NCI-H2029 treated with DMSO at 0.1 percent for 48 hours (cell line): ENCODE measurements around the gene SGK1.
"Not testable (repeated sequence)": the region's sequence is repeated elsewhere in the genome, so short reads cannot be mapped to it uniquely, and the experiment has no call there.

ENCODE experiments used
- DNase-seq: peaks from one replicate; lab custom pipeline; 2025; lab: John Stamatoyannopoulos, UW

Gene SGK1

DNA sequence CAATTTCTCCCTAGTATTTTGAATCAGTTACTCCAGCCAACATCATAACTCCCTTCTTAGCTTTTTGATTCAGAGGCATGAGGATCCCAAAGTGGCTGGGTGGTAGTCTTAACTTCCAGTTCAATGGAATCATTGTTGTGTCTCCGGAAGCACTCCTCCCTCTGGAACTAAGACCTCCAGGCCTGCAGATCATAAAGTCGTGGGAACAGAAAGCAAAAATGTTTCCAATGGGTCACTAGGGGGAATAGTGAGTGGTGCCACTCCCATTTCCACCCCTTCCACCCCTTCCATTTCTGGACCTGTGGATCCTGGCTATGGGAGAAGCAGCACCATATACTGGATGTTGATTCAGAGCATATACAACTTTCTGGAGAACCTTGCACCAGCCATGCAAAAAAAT, 130.8 kb downstream of the SGK1 start:
- no peak for DNase-seq

DNA sequence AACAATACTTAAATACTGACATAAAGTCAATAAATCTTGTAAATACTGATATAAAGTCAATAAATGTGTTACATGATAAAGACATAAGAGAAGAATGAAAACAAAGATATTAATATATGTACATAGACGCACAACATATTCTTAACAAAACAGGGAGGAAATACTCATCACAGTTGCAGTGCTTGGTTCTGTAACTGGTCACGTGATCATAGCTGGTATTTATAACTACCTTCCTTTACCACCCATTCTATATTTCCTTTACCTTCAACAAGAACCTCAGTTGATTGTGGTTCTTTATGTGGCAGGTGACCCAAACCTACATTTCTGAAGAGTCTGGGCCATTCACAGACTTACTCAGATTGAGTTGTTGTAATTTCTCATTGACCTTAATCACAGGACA, 131.6 kb downstream of the SGK1 start:
- no peak for DNase-seq

DNA sequence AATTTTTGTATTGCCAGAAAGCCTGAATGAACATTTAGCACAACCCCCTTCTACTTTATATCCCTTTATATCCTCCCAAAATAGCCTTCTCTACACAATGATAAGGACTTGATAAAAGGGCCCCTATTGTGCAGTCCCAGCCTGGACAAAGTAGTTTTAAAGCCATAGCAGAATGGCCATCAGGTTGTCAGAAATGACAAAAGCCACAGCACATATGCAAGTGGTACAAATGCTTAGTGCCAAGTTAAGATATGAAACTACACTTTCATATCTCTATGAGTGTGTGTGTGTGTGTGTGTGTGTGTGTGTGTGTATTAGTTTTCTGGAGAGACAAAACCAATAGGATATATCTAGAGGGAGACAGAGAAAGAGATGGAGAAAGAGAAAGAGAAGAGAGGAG, 132.6 kb downstream of the SGK1 start:
- DNase-seq: no peak

DNA sequence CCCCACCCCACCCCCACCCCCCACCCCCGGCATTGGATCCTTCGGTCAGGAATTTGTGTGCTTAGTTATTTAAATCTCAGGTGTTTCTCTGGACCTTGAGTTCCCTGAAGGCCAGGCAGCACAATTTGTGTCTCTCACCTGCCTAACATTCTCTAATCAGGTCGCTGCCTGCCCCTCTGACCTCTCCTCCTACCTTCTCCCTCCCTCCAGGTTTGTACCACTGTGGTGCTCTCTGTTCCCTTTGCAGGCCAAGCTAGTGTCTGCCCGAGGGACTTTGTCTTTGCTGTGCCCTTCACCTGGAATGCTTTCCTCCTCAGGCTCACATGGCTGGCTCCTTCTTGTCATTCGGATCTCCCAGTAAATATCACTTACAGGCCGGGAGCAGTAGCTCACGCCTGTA, 134.1 kb downstream of the SGK1 start:
- DNase-seq: no peak

DNA sequence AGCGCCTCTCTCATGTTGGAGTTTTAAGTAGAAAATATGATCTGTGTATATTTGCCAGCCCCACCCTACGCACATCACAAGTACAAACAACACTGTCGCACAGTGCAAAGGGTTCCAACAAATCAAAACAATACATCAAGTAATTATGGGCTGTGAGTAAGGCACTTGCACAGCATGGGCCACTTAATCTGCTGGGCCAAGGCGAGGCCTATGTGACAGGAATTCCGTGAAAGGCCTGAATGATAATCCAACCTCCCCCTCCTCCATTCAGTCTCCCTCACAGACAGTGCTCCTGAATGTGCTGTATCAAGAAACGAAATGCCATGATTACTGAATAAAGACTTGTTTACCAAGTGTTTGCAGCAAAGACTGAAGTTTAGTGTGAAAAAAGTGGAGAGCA, 135.4 kb downstream of the SGK1 start:
- DNase-seq: no peak

DNA sequence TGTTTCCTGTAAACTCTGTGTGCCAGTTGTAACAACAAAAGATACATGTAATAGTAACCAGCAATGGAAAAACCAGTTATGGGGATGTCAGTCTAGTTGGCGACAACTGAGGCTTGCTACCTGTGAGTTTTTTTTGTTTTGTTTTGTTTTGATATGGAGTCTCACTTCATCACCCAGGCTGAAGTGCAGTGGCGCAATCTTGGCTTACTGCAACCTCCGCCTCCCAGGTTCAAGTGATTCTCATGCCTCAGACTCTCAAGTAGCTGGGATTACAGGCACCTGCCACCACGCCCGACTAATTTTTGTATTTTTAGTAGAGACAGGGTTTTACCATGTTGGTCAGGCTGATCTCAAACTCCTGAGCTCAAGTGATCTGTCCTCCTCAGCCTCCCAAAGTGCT, 136.2 kb downstream of the SGK1 start:
- DNase-seq: peak; percentile 2

DNA sequence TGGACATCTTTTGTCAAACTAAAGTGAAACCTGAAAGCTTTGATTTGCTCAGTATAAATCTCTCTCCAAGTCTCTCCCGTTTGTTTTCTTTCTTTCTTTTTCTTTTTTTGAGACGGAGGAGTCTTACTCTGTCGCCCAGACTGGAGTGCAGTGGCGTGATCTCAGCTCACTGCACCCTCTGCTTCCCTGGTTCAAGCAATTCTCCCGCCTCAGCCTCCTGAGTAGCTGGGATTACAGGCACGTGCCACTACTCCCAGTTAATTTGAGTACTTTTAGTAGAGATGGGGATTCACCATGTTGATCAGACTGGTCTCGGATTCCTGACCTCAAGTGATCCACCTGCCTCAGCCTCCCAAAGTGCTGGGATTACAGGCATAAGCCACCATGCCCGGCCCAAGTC, 136.7 kb downstream of the SGK1 start:
- not testable (repeated sequence) for DNase-seq

DNA sequence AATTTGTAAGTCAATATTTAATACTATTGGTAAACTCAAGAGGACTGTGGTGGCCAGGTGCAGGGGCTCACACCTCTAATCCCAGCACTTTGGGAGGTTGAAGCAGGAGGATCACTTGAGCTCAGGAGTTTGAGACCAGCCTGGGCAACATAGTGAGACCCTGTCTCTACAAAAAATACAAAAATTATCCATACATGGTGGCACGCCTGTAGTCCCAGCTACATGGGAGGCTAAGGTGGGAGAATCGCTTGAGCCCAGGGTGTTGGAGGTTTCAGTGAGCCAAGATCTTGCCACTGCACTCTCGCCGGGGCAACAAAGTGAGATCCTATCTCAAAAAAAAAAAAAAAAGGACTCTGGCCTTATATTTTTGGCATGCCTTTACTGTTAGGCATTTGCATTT, 137.4 kb downstream of the SGK1 start:
- not testable (repeated sequence) for DNase-seq

DNA sequence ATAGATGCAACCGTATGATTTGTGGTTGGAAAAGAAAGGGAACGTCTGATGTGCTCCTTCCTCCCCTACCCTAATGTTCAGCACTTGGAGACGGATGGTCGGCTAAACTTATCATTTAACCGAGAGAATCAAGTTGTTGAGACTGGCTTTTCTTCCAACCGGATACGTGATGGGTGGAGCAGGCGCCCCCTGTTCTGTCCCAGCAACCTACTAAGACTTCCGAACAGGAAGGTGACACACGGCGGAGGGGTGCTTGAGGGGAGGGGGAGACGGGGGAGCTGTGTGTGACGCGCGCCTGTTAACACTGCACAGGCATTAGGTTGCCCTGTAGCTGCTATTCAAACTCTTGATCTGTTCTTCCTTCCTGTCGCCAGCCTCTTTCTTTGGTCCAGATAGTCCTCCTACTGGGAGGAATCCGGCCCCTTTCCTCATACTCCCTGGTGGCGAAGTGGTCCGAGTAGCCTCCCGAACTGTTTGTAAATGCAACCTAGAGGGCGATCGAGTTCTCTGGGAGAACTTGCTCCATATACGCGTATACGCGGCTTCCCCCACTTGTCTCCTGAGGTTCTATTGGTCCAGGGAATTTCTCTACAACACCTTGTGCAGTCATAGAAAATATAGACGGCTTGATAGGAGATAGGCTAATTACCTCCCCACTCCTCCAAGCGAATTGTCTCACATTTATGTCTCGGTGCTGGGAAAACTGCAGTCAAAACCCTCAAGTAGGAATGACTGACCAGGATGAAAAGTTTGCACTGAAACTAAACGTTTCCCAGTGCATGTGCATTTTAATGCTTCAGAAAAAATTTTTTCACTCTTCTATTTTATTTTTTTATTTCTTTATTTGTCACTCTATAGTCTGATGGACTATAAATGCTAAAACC, 139.5 kb downstream of the SGK1 start:
- DNase-seq: peak; percentile 10

DNA sequence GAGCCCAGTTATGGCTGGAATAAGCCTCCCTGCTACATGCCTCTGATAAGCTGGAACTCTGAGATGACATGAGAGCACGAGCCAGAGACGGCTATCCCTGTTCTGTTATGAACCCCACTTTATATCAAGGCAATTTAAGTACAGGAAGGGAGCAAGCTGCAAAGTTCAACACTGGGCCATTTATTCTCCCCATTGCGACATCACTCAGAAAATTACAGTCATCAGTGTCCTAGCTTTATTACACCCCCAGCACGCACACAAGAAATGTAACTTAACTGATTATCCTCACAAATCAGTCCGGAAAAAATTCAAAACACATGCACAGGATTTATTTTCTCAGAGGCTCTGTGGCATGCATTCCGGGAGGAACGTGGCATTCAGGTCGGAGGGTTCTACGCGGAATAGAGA, 140.2 kb downstream of the SGK1 start:
- DNase-seq: no peak

DNA sequence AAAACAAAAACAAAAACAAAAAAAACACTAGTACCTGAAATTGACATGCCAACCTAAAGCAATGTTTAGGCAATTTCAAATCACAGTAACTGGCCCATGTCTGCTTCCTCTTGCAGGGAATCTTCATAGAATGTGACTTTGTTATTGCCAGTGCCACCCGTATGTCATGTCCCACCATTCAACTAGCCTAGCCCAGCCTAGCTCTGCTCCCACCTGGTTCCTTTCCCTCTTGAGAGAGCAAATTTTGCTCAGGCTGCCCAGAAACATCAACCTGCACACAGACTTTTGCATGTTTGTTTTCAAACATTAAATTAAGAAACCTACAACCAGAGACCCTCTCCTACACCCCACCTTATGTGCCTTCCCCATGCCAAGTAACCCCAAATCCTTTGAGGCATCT, 140.7 kb downstream of the SGK1 start:
- DNase-seq: no peak

DNA sequence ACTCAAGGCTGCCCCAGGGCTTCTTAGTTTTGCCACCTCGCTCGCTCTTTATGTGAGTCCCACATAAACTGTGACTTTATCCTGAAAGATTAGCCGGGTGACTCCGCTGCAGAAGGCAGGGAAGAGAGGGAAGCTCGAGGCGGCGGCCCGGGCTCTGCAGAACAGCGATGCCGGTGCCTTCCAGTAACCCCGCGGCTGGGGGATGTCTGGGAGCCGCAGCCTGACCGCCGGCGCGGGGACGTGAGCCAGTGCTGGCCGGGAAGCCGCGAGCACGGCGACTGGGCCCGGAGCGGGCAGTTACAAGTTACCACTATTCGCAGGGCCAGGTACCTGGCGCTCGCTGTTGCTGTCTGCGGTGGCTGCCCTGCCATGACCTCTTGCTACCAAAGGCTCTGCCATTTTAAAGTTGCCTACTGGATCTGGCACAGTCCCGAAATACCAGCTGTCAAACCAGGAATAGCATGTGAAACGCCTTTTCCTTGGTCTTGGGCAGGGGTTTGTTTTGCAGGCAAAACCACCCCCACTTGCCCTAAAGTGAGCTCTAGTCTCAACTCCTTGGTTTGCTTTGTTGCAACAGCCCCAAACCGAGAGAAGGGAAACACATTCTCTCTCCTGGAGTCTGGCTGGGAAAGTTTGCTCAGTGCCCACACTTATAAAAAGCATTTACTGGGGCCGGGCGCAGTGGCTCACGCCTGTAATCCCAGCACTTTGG, 141.5 kb downstream of the SGK1 start:
- no peak for DNase-seq

DNA sequence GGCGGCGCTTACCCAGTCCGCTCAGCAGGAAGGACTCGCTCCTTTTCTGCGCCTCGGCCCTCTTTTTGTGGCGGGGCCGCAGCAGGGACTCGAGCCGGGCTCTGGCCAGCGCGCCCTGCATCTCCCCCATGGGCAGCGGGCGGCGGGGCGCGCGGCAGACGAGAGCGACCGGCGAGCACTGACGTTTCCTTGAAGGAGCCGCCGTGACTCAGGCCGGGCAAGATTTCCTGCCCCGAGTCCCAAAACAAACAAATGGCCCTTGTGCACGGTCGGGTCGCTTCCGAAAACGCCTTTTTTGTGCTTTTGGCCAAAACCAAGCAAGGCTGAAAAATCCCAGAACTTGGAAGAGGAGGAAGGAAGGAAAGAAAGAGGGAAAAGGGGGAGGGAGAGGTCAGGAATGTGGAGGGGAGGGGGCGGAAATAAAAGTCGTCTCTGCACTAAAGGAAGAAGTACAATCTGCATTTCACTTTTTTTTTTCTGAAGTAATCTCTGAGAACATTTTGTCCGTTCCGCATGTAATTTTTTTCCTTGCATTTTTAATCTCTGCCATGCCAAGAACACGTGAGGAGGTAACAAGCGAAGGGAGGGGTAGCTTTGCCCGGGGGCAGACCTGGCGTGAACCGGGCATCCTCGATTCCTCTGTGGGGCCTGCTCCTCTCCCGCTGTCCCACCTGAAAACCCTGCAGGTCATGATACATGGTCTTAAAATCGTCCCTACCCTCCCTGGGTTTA, 142.2 kb downstream of the SGK1 start:
- no peak for DNase-seq

DNA sequence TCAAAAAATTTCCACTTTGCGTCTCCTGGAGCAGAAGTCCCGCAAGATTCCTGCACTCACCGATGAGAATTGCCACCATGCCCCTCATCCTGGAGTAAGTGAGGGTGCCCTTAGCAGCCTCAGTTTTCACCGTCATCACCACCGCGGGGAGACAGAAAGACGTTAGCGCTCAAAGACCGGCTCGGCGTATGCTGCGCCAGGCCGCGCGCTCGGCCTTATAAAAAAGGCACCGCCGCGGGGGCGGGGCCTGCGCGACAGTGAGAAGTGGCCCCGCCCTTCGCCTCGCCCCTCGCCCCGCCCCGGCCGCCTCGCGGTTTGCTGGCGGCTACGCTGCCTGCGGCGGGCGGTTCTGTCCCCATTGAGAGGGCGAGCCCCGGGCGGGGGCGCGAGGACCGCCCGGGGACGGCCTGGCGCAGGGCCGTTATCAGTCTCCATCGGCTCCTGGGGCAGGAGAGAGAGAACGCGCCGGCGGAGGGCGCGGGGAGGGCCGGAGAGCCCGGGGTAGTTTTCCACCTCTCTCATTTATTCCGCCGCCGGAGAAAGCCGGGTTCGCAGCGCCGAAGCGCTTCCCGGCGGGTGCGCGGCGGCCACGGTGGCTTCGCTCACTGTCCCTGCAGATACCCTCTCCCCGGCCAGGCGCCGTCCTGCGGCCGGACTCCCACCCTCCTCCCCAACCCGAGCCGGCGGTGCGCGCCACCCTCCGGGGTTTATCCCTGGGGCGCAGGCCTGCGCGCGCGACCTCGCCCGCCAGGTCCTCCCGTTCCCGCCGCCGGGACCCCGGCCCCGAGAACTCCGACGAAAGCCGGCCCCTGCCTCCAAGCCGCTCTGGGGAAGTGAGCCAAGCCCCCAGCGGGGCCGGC, 143.0 kb downstream of the SGK1 start:
- DNase-seq: peak; percentile 13

DNA sequence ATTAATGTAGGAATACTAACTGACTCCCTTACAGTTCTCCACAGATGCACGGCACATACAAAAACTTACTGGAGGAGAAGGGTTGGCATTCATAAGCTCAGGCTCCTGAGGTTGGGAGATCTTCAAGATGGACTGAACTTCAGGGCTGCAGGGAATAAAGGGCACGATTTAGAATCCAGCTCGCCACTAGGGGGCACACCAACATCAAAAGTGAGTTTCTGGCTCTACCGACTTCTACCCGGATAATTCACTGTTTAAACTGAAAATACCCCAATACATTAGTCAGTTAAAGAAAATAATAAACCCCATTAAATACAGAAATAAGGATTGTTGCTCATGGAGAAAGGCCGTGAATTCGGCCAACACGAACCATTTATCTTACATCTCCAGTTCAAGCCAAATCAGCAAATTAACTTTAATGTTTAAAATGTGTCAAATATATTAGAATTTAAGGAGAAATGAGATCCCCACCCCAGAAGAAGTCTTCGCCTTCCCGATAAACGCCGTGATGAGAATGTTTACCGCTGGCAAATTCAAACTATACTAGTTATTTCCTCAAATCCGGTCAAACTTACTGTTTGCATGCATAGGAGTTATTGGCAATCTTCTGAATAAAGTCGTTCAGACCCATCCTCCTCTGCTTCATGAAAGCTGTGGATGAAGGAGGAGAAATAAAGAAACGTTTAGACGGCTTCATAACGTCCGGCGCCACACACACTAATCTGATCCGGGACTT, 143.8 kb downstream of the SGK1 start:
- DNase-seq: peak; percentile 31

DNA sequence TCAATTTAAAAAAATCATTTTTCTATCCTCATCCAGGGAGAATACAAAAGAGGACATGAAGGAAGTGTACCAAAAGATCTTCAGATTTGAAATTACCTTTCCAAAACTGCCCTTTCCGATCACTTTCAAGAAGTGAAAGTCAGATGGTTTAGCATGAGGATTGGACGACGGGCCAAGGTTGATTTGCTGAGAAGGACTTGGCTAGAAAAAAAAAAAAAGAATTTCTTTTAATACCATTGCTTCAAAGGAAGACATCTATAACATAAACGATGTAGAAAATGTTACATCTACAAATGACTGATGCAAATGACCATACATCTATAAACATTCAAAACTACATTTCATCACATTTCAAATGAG, 144.6 kb downstream of the SGK1 start:
- no peak for DNase-seq

DNA sequence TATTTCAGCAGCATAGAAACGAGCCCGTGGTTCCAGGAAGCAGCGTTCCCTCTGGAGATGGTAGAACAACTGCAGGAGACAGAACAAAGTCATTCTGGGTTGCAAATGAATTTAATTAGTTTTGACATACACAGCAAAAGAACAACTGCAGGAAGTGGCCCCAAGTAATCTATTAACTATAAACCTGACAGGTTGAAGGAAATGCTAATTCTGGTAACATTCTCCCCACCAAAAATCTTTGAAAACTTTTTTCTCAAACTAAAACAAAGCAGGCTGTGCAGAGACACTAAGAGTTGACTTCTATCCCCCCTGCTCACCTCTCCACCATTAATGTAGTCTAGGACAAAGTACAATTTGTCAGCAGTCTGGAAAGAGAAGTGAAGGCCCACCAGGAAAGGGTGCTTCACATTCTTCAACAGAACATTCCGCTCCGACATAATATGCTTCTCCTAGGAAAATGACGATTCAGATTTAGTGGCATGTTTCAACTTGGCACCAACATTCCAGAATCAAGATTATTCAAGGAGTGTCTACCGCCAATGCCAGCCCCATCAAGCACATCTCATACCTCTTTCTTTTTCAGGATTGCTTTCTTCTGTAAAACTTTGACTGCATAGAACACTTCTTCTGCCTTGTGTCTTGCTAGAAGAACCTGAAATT, 145.1 kb downstream of the SGK1 start:
- DNase-seq: no peak

DNA sequence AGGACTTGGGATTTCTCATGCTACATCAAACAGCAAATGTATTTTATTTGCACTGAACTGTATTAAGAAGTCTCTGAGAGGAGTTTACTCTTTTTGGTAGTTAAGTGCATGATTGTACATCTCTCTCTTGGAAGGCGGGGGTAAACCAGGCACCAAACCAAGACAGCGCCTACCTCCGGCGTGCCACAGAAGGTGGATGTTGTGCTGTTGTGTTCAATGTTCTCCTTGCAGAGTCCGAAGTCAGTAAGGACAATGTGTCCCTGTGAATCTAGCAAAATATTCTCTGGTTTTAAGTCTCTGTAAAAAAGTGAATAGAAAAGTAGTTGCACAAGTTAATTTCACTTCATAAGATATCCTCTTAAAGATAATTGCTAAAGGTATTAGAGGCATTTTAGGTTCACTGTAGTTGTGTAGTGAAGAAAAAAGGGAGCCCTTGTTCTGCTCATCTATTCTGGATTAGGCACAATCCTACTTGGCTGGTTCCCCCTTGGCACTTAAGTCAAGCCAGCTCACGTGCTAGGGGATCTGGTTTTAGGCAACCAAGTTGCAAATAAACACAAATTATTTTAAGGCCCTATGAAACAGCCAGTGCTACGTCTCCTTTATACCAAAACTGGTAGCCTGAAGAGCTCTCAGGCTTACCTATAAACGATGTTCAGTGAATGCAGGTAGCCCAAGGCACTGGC, 145.7 kb downstream of the SGK1 start:
- DNase-seq: no peak

DNA sequence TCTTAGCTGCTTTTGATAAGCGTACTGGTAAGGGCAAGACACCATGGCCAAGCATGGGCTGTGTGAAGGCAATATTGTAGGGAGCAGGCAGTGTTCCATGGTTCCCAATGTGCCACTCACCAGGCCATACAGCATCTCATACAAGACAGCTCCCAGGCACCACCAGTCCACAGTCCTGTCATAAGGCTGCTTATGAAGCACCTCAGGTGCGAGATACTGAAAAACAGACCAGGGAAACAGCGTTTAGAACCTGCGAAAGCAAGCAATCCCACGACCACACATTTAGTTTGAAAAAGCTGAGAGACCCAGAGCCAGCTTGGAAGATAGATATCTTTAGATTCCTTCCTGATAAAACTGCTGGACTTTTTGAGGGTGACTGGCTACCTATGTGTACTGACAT, 146.4 kb downstream of the SGK1 start:
- DNase-seq: no peak

DNA sequence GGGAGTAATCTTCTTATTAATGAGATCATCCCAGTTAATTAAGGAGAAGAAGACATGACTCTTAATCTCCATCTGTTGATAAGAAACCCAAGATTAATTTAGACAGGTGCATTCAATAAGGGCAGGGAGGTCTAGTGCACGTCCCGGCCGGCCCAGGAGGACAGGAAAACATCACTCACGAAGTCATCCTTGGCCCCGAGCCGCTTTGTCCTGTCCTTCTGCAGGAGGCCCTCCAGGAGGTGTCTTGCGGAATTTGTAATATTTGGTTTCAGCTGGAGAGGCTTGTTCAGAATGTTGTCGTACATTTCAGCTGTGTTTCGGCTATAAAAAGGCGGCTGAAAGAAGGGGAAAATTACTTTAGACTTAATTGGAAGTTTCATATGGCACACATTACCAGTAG, 147.1 kb downstream of the SGK1 start:
- DNase-seq: no peak
